Keratinocyte (primary cell): ENCODE data around the gene GSK3A.

Source experiments
- EZH2 ChIP-seq: IDR thresholded peaks from one replicate; pipeline ENCODE4 v1.6.1; 2012; ENCODE audit warnings: inconsistent platforms, mild to moderate bottlenecking, low read length, moderate library complexity
- TF ChIP-seq, protein P1 (sequence below), 3 experiments: IDR thresholded peaks in 1 of 3; conservative IDR thresholded peaks in 1 of 3; optimal IDR thresholded peaks in 1 of 3; 2 replicates in 2 of 3; 3 replicates in 1 of 3; pipeline versions ENCODE3 to v1.5.1; 2011; ENCODE audit warnings: low read length in 3 of 3, mild to moderate bottlenecking in 3 of 3, moderate library complexity in 2 of 3, control low read depth in 1 of 3, inconsistent platforms in 1 of 3; ENCODE audit not compliant: insufficient read depth in 2 of 3; ENCODE audit errors: extremely low read depth in 1 of 3

DNA sequence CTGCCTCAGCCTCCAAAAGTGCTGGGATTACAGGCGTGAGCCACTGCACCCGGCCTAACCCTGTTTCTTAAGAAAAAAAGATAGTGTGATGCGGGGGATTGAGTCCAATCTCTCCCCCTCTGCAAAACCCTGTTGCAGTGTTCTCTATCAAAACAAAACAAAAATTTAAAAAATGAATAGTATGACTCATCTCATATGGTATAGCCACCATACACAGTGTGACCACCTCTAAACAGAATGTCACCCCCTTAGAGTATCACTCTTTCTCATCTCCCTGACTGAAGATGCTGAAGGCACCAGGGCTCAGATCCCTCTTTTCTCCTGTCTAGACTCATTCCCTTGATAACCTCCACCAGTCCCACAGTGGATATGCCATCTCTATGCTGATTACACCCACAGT, 19.4 kb upstream of the GSK3A start:
- TF ChIP-seq, protein P1, sequence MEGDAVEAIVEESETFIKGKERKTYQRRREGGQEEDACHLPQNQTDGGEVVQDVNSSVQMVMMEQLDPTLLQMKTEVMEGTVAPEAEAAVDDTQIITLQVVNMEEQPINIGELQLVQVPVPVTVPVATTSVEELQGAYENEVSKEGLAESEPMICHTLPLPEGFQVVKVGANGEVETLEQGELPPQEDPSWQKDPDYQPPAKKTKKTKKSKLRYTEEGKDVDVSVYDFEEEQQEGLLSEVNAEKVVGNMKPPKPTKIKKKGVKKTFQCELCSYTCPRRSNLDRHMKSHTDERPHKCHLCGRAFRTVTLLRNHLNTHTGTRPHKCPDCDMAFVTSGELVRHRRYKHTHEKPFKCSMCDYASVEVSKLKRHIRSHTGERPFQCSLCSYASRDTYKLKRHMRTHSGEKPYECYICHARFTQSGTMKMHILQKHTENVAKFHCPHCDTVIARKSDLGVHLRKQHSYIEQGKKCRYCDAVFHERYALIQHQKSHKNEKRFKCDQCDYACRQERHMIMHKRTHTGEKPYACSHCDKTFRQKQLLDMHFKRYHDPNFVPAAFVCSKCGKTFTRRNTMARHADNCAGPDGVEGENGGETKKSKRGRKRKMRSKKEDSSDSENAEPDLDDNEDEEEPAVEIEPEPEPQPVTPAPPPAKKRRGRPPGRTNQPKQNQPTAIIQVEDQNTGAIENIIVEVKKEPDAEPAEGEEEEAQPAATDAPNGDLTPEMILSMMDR (optimal IDR thresholded peaks at IDR 0.05 in 1 of 3, IDR thresholded peaks at IDR 0.05 in 1 of 3, conservative IDR thresholded peaks at IDR 0.05 in 1 of 3; ENCODE audit: extremely low read depth in 1 of 3, insufficient read depth in 2 of 3, low read length in 3 of 3) = no peak
- TF ChIP-seq EZH2 = no peak
